HEK293T (cell line): ENCODE measurements around the gene RAD51B.

Experiments used
- BHLHE40 ChIP-seq: fragments of 450-650 bp; IDR thresholded peaks from 2 replicates; pipeline ENCODE4 v1.6.1; 2016; ENCODE audit warnings: mild to moderate bottlenecking, moderate library complexity, borderline replicate concordance
- ELF4 ChIP-seq: fragments of 450-650 bp; IDR thresholded peaks from 2 replicates; pipeline ENCODE4 v1.6.1; 2017; ENCODE audit warnings: antibody characterized with exemption
- FOXA1 ChIP-seq: fragments of 450-650 bp; IDR thresholded peaks from 2 replicates; pipeline ENCODE4 v1.6.1; 2016; ENCODE audit warnings: mild to moderate bottlenecking
- FOXM1 ChIP-seq: fragments of 450-650 bp; IDR thresholded peaks from 2 replicates; pipeline ENCODE4 v1.6.1; 2017; ENCODE audit warnings: mild to moderate bottlenecking, borderline replicate concordance
- L3MBTL2 ChIP-seq: fragments of 450-650 bp; conservative IDR thresholded peaks from 2 replicates; pipeline ENCODE4 v1.6.1; 2016; ENCODE audit warnings: mild to moderate bottlenecking
- LEF1 ChIP-seq: fragments of 450-650 bp; IDR thresholded peaks from 2 replicates; pipeline ENCODE4 v1.6.1; 2017; ENCODE audit warnings: mild to moderate bottlenecking, borderline replicate concordance
- NFRKB ChIP-seq: fragments of 450-650 bp; IDR thresholded peaks from 2 replicates; pipeline ENCODE4 v1.6.1; 2016; ENCODE audit warnings: mild to moderate bottlenecking, moderate library complexity
- PKNOX1 ChIP-seq: fragments of 450-650 bp; IDR thresholded peaks from 2 replicates; pipeline ENCODE4 v1.6.1; 2016
- SP1 ChIP-seq: fragments of 450-650 bp; IDR thresholded peaks from 2 replicates; pipeline ENCODE4 v1.6.1; 2017
- SUZ12 ChIP-seq: fragments of 450-650 bp; IDR thresholded peaks from 2 replicates; pipeline ENCODE4 v1.6.1; 2016; ENCODE audit warnings: mild to moderate bottlenecking
- ZNF384 ChIP-seq: fragments of 450-650 bp; IDR thresholded peaks from 2 replicates; pipeline ENCODE4 v1.6.1; 2016

GRCh38 chr14:68127166-68127565 is 307.6 kb downstream of the RAD51B start:
- TF ChIP-seq NFRKB (no peak), LEF1 (no peak), L3MBTL2 (no peak), BHLHE40 (no peak), SUZ12 (no peak), FOXA1 (no peak), FOXM1 (no peak), ZNF384 (no peak), ELF4 (no peak), SP1 (no peak), PKNOX1 (no peak)
